SK-N-SH (cell line): ENCODE data around the gene SFRP5. TPM values are rescaled to one million over a fixed set of nuclear protein-coding genes. Genes with fewer than 3 reads are reported as not detected.

Experiments used
- CTCF ChIA-PET: fragments of 300-600, 350-600 bp; formaldehyde crosslinking; extraction: SDS; loops from one replicate; lab custom pipeline; 2021; lab: Yijun Ruan, JAX
- POLR2A ChIA-PET: fragments of 350-600 bp; sonication (Branson Sonifier 250); formaldehyde crosslinking; extraction: SDS; loops from one replicate; lab custom pipeline; 2020; ENCODE audit warnings: antibody characterized with exemption, inconsistent platforms; lab: Yijun Ruan, JAX
- DNase-seq: peaks from one replicate; pipeline ENCODE4 v3.0.0; 2012
- H2AFZ ChIP-seq: fragments of 200-600 bp; sonication (generic); 2 replicates; pipeline ENCODE4 v1.8.1; 2016; ENCODE audit warnings: antibody characterized with exemption, mild to moderate bottlenecking, low read depth
- H3F3A ChIP-seq: fragments of 200-600 bp; sonication (generic); replicated peaks from 2 replicates; pipeline ENCODE3; 2016; ENCODE audit warnings: antibody characterized with exemption, mild to moderate bottlenecking; ENCODE audit not compliant: insufficient read depth
- H3K27ac ChIP-seq, 2 experiments: fragments of 200-500 bp in 1 of 2; fragments of 200-600 bp in 1 of 2; sonication (Bioruptor generic) in 1 of 2; sonication (generic), shearing (Covaris generic) in 1 of 2; 2 replicates each; pipeline versions ENCODE4 v1.5.1 to v1.6.1; 2014 to 2016; ENCODE audit warnings: low read depth in 2 of 2, inconsistent platforms in 1 of 2, low read length in 1 of 2, mild to moderate bottlenecking in 1 of 2, mixed read lengths in 1 of 2
- H3K27me3 ChIP-seq: fragments of 200-600 bp; sonication (generic), shearing (Covaris generic); 2 replicates; pipeline ENCODE4 v1.6.1; 2016; ENCODE audit warnings: mixed run types; ENCODE audit not compliant: insufficient read depth
- H3K36me3 ChIP-seq, 2 experiments: fragments of 200-500 bp in 1 of 2; fragments of 200-600 bp in 1 of 2; sonication (Bioruptor generic) in 1 of 2; sonication (generic) in 1 of 2; replicated peaks in 1 of 2; 2 replicates each; pipeline versions ENCODE3 to v1.5.1; 2014 to 2016; ENCODE audit warnings: low read length in 1 of 2, mild to moderate bottlenecking in 1 of 2; ENCODE audit not compliant: insufficient read depth in 2 of 2, control insufficient read depth in 1 of 2
- H3K4me1 ChIP-seq, 2 experiments: fragments of 200-500 bp in 1 of 2; fragments of 200-600 bp in 1 of 2; sonication (Bioruptor generic) in 1 of 2; sonication (generic), shearing (Covaris generic) in 1 of 2; 2 replicates each; pipeline versions ENCODE4 v1.5.1 to v1.6.1; 2014 to 2016; ENCODE audit warnings: low read depth in 1 of 2, low read length in 1 of 2, mixed run types in 1 of 2; ENCODE audit not compliant: insufficient read depth in 2 of 2, control insufficient read depth in 1 of 2
- H3K4me2 ChIP-seq: fragments of 200-600 bp; sonication (generic), shearing (Covaris generic); 2 replicates; pipeline ENCODE4 v1.6.1; 2017; ENCODE audit warnings: mixed run types
- H3K4me3 ChIP-seq, 2 experiments: fragments of 200-500 bp in 1 of 2; fragments of 200-600 bp in 1 of 2; sonication (Bioruptor generic) in 1 of 2; sonication (generic), shearing (Covaris generic) in 1 of 2; 2 replicates each; pipeline versions ENCODE4 v1.5.1 to v1.8.1; 2014 to 2016; ENCODE audit warnings: low read depth in 2 of 2, inconsistent platforms in 1 of 2, low read length in 1 of 2, mild to moderate bottlenecking in 1 of 2, mixed read lengths in 1 of 2, moderate library complexity in 1 of 2
- H3K79me2 ChIP-seq: fragments of 200-600 bp; sonication (generic); 2 replicates; pipeline ENCODE4 v1.8.1; 2017; ENCODE audit warnings: mild to moderate bottlenecking; ENCODE audit not compliant: insufficient read depth
- H3K9ac ChIP-seq: fragments of 200-600 bp; sonication (generic); 2 replicates; pipeline ENCODE4 v1.6.1; 2017; ENCODE audit warnings: mixed run types
- H3K9me2 ChIP-seq: fragments of 200-600 bp; sonication (generic); 2 replicates; pipeline ENCODE4 v1.6.1; 2017; ENCODE audit warnings: mixed run types
- H3K9me3 ChIP-seq: fragments of 200-600 bp; sonication (generic); 2 replicates; pipeline ENCODE4 v1.6.1; 2017; ENCODE audit warnings: mixed run types, mild to moderate bottlenecking, moderate library complexity
- H4K20me1 ChIP-seq: fragments of 200-600 bp; sonication (generic); 2 replicates; pipeline ENCODE4 v1.6.1; 2017; ENCODE audit warnings: mild to moderate bottlenecking, mixed run types; ENCODE audit not compliant: insufficient read depth
- ELF1 ChIP-seq: IDR thresholded peaks from 2 replicates; pipeline ENCODE4 v1.4.0; 2012
- EP300 ChIP-seq, 2 experiments: IDR thresholded peaks; 2 replicates each; pipeline versions ENCODE4 v1.4.0 to v1.6.1; 2012; ENCODE audit warnings: borderline replicate concordance in 1 of 2, low read depth in 1 of 2, low read length in 1 of 2
- EZH2phosphoT487 ChIP-seq: fragments of 200-600 bp; sonication (generic); IDR thresholded peaks from 2 replicates; pipeline ENCODE4 v1.6.1; 2017; ENCODE audit warnings: low read depth, mixed run types, mild to moderate bottlenecking, antibody characterized with exemption, moderate library complexity, borderline replicate concordance
- GABPA ChIP-seq: IDR thresholded peaks from 2 replicates; pipeline ENCODE4 v1.4.0; 2012; ENCODE audit warnings: low read depth, mild to moderate bottlenecking
- GATA2 ChIP-seq: sonication (generic); formaldehyde crosslinking; IDR thresholded peaks from 2 replicates; pipeline ENCODE4 v1.5.0; 2020; ENCODE audit warnings: mild to moderate bottlenecking, missing genetic modification reagents
- MEF2A ChIP-seq: IDR thresholded peaks from 2 replicates; pipeline ENCODE4 v1.4.0; 2012; ENCODE audit warnings: low read depth, borderline replicate concordance
- MXI1 ChIP-seq: IDR thresholded peaks from 2 replicates; pipeline ENCODE4 v1.6.1; 2012; ENCODE audit warnings: mild to moderate bottlenecking, low read depth, low read length, improper control_type of control experiment
- POLR2AphosphoS5 ChIP-seq: IDR thresholded peaks from 2 replicates; pipeline ENCODE4 v1.6.1; 2012; ENCODE audit warnings: low read depth, low read length
- RCOR1 ChIP-seq: fragments of 150-350 bp; IDR thresholded peaks from 2 replicates; pipeline ENCODE4 v1.6.1; 2017; ENCODE audit warnings: antibody characterized with exemption, low read length
- SMC3 ChIP-seq: IDR thresholded peaks from 2 replicates; pipeline ENCODE4 v1.6.1; 2012; ENCODE audit warnings: low read depth, low read length, improper control_type of control experiment
- TAF1 ChIP-seq: IDR thresholded peaks from 2 replicates; pipeline ENCODE4 v1.6.1; 2012; ENCODE audit warnings: low read depth, mild to moderate bottlenecking, low read length, moderate library complexity, borderline replicate concordance
- TCF12 ChIP-seq: IDR thresholded peaks from 2 replicates; pipeline ENCODE4 v1.4.0; 2012
- TEAD4 ChIP-seq: IDR thresholded peaks from 2 replicates; pipeline ENCODE4 v1.4.0; 2012; ENCODE audit warnings: mild to moderate bottlenecking, borderline replicate concordance; ENCODE audit not compliant: insufficient read depth
- YY1 ChIP-seq: IDR thresholded peaks from 2 replicates; pipeline ENCODE4 v1.4.0; 2012; ENCODE audit warnings: low read depth, mild to moderate bottlenecking
- WGBS: methylation state at CpG from one replicate; pipeline ENCODE4 v1.1.6; 2017; ENCODE audit warnings: low lambda C conversion rate; 5-methylcytosine and 5-hydroxymethylcytosine counted together
- polyA plus RNA-seq, 3 experiments: library from polyadenylated mRNA; depleted of rRNA; stranded (reverse); fragments of >200 nt; gene quantifications; 2 replicates each; pipeline ENCODE4 v1.2.3, GENCODE V29; 2012
- TF ChIP-seq, protein P1 (sequence below): IDR thresholded peaks from 2 replicates; pipeline ENCODE4 v1.4.0; 2012; ENCODE audit warnings: low read depth
- TF ChIP-seq, protein P2 (sequence below): IDR thresholded peaks from 2 replicates; pipeline ENCODE4 v1.4.0; 2012; ENCODE audit warnings: low read depth, borderline replicate concordance

Gene SFRP5
- polyA plus RNA-seq, 1 of the 3 experiments (the other 2 are of a cell fraction): not detected

DNA sequence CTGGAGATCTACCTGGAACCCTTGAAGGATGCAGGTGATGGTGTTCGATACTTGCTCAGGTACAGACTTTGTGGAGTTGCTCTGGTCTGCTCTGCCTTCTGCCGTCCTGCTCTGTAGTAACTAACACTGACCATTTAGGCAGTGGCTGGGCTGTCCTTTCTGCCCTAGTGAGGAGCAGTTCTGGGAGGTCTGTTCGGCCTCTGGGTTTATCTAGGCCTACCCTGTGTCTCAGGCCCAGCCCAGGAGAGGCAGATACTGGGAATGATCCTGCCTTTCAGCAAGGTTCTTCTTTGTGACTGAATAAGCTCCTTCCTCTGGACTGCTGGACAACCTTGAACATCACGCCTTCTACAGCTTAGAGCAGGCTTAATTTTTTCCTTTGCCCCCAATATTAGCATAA lies 33.2 kb downstream of the SFRP5 start:
- ChIA-PET POLR2A (no interaction called here), CTCF (interaction anchor here (0.8 kb wide), 1 partner anchor 64 kb away, joined by 3 read pairs; no protein-coding TSS in a partner anchor)
- peaks cover 25 to 27% of the 10 kb centered on the region in 2 experiments for H3K36me3 ChIP-seq
- no peak overlapping the region for H2AFZ ChIP-seq
- H3K79me2 ChIP-seq: peaks cover 53% of the 10 kb centered on the region
- no peaks in the 10 kb centered on the region for H3K9me2 ChIP-seq
- H3K9me3 ChIP-seq: no peaks in the 10 kb centered on the region
- 87% methylated on average over 4 of the region's 4 CpGs for WGBS
- H3K27me3 ChIP-seq: no peaks in the 10 kb centered on the region
- no peaks in the 10 kb centered on the region for H3F3A ChIP-seq
- H4K20me1 ChIP-seq: peaks cover 24% of the 10 kb centered on the region
- TF ChIP-seq TEAD4 (no peak), MEF2A (no peak), YY1 (no peak), GATA2 (CRISPR knock-in tag) (no peak), EP300 (IDR thresholded peaks at IDR 0.05; ENCODE audit: borderline replicate concordance in 1 of 2, low read depth in 1 of 2, low read length in 1 of 2) (no peak), GABPA (no peak), RCOR1 (no peak), ELF1 (no peak), MXI1 (no peak)
- TF ChIP-seq, protein P1, sequence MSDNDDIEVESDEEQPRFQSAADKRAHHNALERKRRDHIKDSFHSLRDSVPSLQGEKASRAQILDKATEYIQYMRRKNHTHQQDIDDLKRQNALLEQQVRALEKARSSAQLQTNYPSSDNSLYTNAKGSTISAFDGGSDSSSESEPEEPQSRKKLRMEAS: no peak
- TF ChIP-seq, protein P2, sequence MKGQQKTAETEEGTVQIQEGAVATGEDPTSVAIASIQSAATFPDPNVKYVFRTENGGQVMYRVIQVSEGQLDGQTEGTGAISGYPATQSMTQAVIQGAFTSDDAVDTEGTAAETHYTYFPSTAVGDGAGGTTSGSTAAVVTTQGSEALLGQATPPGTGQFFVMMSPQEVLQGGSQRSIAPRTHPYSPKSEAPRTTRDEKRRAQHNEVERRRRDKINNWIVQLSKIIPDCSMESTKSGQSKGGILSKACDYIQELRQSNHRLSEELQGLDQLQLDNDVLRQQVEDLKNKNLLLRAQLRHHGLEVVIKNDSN: no peak
- no peak overlapping the region for H3K27ac ChIP-seq
- H3K9ac ChIP-seq: no peak overlapping the region
- peaks cover 0 to 25% of the 10 kb centered on the region in 2 experiments; a peak in 2 of 4 replicates for H3K4me1 ChIP-seq
- DNase-seq: no peak
- peak overlapping the region in 1 of 2 experiments; percentile 89; a peak in 1 of 4 replicates for H3K4me3 ChIP-seq
- peak overlapping the region; percentile 85 for H3K4me2 ChIP-seq

DNA sequence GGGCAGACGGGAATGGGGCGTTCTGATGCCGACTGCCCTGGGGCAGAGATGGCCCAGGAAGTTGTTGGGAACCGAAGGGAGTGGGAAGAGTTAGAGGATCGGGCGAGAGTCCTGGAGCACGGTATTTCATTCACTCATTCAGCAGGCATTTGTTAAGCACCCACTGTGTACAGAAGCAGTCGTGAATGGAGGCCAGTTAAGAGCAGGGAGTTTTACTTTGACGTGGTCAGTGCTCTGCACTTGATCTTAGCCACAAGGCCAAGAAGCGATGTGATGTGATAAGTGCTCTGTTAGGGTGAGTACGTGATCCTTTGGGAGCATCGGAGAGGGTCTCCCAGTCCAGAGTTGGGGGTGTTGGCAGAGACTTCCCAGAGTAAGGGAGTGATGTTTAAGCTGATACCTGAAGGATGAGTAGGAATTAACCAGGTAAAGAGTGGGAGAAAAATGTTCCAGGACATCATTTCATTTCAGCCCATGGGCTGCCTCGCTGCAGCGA lies 34.0 kb downstream of the SFRP5 start:
- H3K4me3 ChIP-seq: peak overlapping the region; percentile 89 to 94
- ChIA-PET CTCF (no interaction called here), POLR2A (no interaction called here)
- peak overlapping the region in 1 of 2 experiments; percentile 84; a peak in 3 of 4 replicates for H3K27ac ChIP-seq
- H3K27me3 ChIP-seq: no peaks in the 10 kb centered on the region
- H3K36me3 ChIP-seq: peaks cover 20 to 24% of the 10 kb centered on the region in 2 experiments
- no peaks in the 10 kb centered on the region for H3K9me3 ChIP-seq
- WGBS: 28% methylated on average over 14 of the region's 14 CpGs
- peaks cover 52% of the 10 kb centered on the region for H3K79me2 ChIP-seq
- peaks cover 0 to 17% of the 10 kb centered on the region in 2 experiments; a peak in 2 of 4 replicates for H3K4me1 ChIP-seq
- no peak overlapping the region for H2AFZ ChIP-seq
- H3K9ac ChIP-seq: peak overlapping the region; percentile 83
- H3F3A ChIP-seq: no peaks in the 10 kb centered on the region
- H3K4me2 ChIP-seq: peak overlapping the region; percentile 85
- peaks cover 22% of the 10 kb centered on the region for H4K20me1 ChIP-seq
- DNase-seq: no peak
- H3K9me2 ChIP-seq: no peaks in the 10 kb centered on the region
- no peak for TF ChIP-seq SMC3
- TF ChIP-seq TCF12: no peak
- TF ChIP-seq POLR2AphosphoS5: no peak
- no peak for TF ChIP-seq EZH2phosphoT487
- no peak for TF ChIP-seq MEF2A
- TF ChIP-seq TAF1: no peak
- no peak for TF ChIP-seq MXI1
